K562 (cell line): ENCODE measurements around the gene ARID3C. TPM values are rescaled to one million over a fixed set of nuclear protein-coding genes. Genes with fewer than 3 reads are reported as not detected.
A peak's percentile ranks its signal among the peaks of the same experiment; 100 is the strongest.

Experiments used
- ATAC-seq: fragments of 200-7000 bp; cut with Tn5 transposase; 3 replicates; pipeline ENCODE4 v1.9.1; 2020; ENCODE audit warnings: moderate library complexity
- BruUV-seq: library from RNA; stranded (reverse); fragments of 400-500 nt; replicated peaks from 2 replicates; lab custom pipeline; 2021; lab: Mats Ljungman, UMichigan
- CTCF ChIA-PET: fragments of 300-600 bp; formaldehyde crosslinking; extraction: SDS; loops from one replicate; lab custom pipeline; 2021; ENCODE audit warnings: low intra/inter-chr PET ratio; lab: Yijun Ruan, JAX
- POLR2A ChIA-PET: fragments of 300-600, 350-650 bp; sonication (Branson Sonifier 250); formaldehyde crosslinking; extraction: SDS; loops from one replicate; lab custom pipeline; 2021; ENCODE audit warnings: antibody characterized with exemption, inconsistent platforms; lab: Yijun Ruan, JAX
- DNase-seq, 4 experiments: peaks; one replicate each; pipeline versions ENCODE4 v3.0.0 to v3.0.0-alpha.2; 2011 to 2018; ENCODE audit warnings: low spot score in 3 of 4, mixed read lengths in 3 of 4; ENCODE audit errors: extremely low read depth in 1 of 4
- FAIRE-seq: peaks from 2 replicates; lab custom pipeline; 2011; peaks lifted over from hg19 to GRCh38; lab: Jason Lieb, UNC
- H2AFZ ChIP-seq: 2 replicates; pipeline ENCODE4 v1.6.0; 2011; ENCODE audit warnings: low read depth, low read length, control low read depth, inconsistent platforms
- H3K27ac ChIP-seq: fragments of 200-600 bp; 3 replicates; pipeline ENCODE4 v1.8.0; 2011; ENCODE audit warnings: low read depth, mild to moderate bottlenecking, control low read depth, inconsistent platforms, low read length, moderate library complexity, mixed read lengths; ENCODE audit errors: extremely low read depth
- H3K27me3 ChIP-seq, 2 experiments: fragments of 300-600 bp in 1 of 2; 2 replicates in 1 of 2; 3 replicates in 1 of 2; pipeline versions ENCODE4 v1.6.0 to v1.8.0; 2011; ENCODE audit warnings: inconsistent platforms in 2 of 2, low read length in 2 of 2, mild to moderate bottlenecking in 1 of 2, mixed read lengths in 1 of 2, moderate library complexity in 1 of 2; ENCODE audit not compliant: control insufficient read depth in 2 of 2, insufficient read depth in 2 of 2
- H3K36me3 ChIP-seq: fragments of 300-600 bp; 3 replicates; pipeline ENCODE4 v1.8.0; 2011; ENCODE audit warnings: mild to moderate bottlenecking, low read length, inconsistent platforms; ENCODE audit not compliant: control insufficient read depth, insufficient read depth
- H3K4me1 ChIP-seq, 2 experiments: fragments of 200-600 bp in 1 of 2; replicated peaks in 1 of 2; 2 replicates in 1 of 2; 3 replicates in 1 of 2; pipeline versions ENCODE4 v1.5.1 to v1.8.0; 2011; ENCODE audit warnings: inconsistent platforms in 2 of 2, low read length in 2 of 2, mild to moderate bottlenecking in 1 of 2, mixed read lengths in 1 of 2, moderate library complexity in 1 of 2; ENCODE audit not compliant: control insufficient read depth in 2 of 2, insufficient read depth in 2 of 2
- H3K4me2 ChIP-seq: 2 replicates; pipeline ENCODE4 v1.6.1; 2011; ENCODE audit warnings: low read length, control low read depth, inconsistent platforms, mixed read lengths; ENCODE audit not compliant: insufficient read depth
- H3K4me3 ChIP-seq: fragments of 200-600 bp; sonication (generic), shearing (Covaris generic); 2 replicates; pipeline ENCODE4 v1.5.1; 2016; ENCODE audit warnings: control low read depth, inconsistent platforms
- H3K79me2 ChIP-seq: fragments of 200-600 bp; 3 replicates; pipeline ENCODE4 v1.8.0; 2011; ENCODE audit warnings: low read length, inconsistent platforms; ENCODE audit not compliant: control insufficient read depth, insufficient read depth
- H3K9ac ChIP-seq, 2 experiments: 2 replicates each; pipeline versions ENCODE4 v1.6.0 to v1.6.1; 2011; ENCODE audit warnings: low read depth in 2 of 2, low read length in 2 of 2, control low read depth in 1 of 2, inconsistent platforms in 1 of 2, mild to moderate bottlenecking in 1 of 2, mixed read lengths in 1 of 2; ENCODE audit not compliant: insufficient read depth in 1 of 2
- H3K9me1 ChIP-seq: one replicate; pipeline ENCODE4 v1.6.0; 2011; ENCODE audit warnings: inconsistent platforms, mild to moderate bottlenecking, low read length, moderate library complexity; ENCODE audit not compliant: control insufficient read depth, insufficient read depth
- H3K9me3 ChIP-seq: replicated peaks from 2 replicates; pipeline ENCODE4 v1.5.1; 2011; ENCODE audit warnings: low read depth, low read length, inconsistent platforms; ENCODE audit not compliant: control insufficient read depth, insufficient read depth
- H4K20me1 ChIP-seq: replicated peaks from 2 replicates; pipeline ENCODE4 v1.6.1; 2011; ENCODE audit warnings: low read length, inconsistent platforms, mixed read lengths; ENCODE audit not compliant: control insufficient read depth, insufficient read depth
- BCOR ChIP-seq: fragments of 450-650 bp; IDR thresholded peaks from 2 replicates; pipeline ENCODE4 v1.6.1; 2016
- KDM1A ChIP-seq, 2 experiments: fragments of 450-650 bp; IDR thresholded peaks; 2 replicates each; pipeline ENCODE4 v1.6.1; 2016; ENCODE audit warnings: mild to moderate bottlenecking in 2 of 2
- RBM14 ChIP-seq: fragments of 200-400 bp; formaldehyde crosslinking; IDR thresholded peaks from 2 replicates; pipeline ENCODE4 v1.6.1; 2018; ENCODE audit warnings: low read depth, mild to moderate bottlenecking, low read length, moderate library complexity, borderline replicate concordance; ENCODE audit not compliant: insufficient read depth
- WGBS: fragments of 100-300 bp; shearing (Covaris generic); methylation state at CpG from one replicate; pipeline ENCODE4 v1.1.6; 2016; ENCODE audit warnings: low coverage, mixed read lengths; ENCODE audit not compliant: insufficient coverage; ENCODE audit errors: missing lambda C conversion rate; 5-methylcytosine and 5-hydroxymethylcytosine counted together
- in situ Hi-C: fragments of 300-500 bp; cut with MboI; formaldehyde crosslinking; loops from 4 replicates; pipeline ENCODE4 v1.15.0; 2018; ENCODE audit warnings: inconsistent platforms, mixed read lengths
- intact Hi-C: fragments of 100-400 bp; cut with micrococcal nuclease; formaldehyde crosslinking; loops from 2 replicates; pipeline ENCODE4 v1.14.2; 2022
- polyA plus RNA-seq, 8 experiments: library from polyadenylated mRNA; depleted of rRNA in 4 of 8; stranded (reverse) in 5 of 8; unstranded in 3 of 8; fragments of >200 nt; fragmentation: Nextera tagmentation in 2 of 8; fragmentation: Illumina TruSeq in 1 of 8; extraction: Ambion mirVana in 2 of 8; extraction: Trizol in 1 of 8; gene quantifications; 2 replicates each; pipeline versions ENCODE4 v1.2.1 to v1.2.3, GENCODE V29; 2011 to 2014; ENCODE audit warnings: inconsistent platforms in 1 of 8, missing spikeins in 1 of 8
- total RNA-seq, 7 experiments: library from RNA; depleted of rRNA in 6 of 7; stranded (reverse); fragments of >200 nt in 6 of 7; fragmentation: Illumina TruSeq in 2 of 7; extraction: Trizol in 2 of 7; gene quantifications; 2 replicates each; pipeline versions ENCODE4 v1.2.1 to v1.2.3, GENCODE V29; 2011 to 2021; ENCODE audit warnings: low replicate concordance in 1 of 7
- TF ChIP-seq, protein P1 (sequence below), 2 experiments: fragments of 450-650 bp; IDR thresholded peaks; 2 replicates each; pipeline ENCODE4 v1.6.1; 2016

ARID3C gene
- total and polyA plus RNA-seq, 9 of the 15 experiments (the other 6 are each of a cell fraction or from before 2014, with no cell fraction given) = not detected

- Histone ChIP-seq H3K79me2 (no peaks in the 10 kb centered on the region), H3K4me3 (no peak overlapping the region), H3K4me1 (peaks cover 2 to 26% of the 10 kb centered on the region in 2 experiments; a peak in 3 of 5 replicates), H3K9ac (no peak overlapping the region), H3K4me2 (no peak overlapping the region), H3K27ac (no peak overlapping the region), H3K36me3 (no peaks in the 10 kb centered on the region), H2AFZ (no peak overlapping the region), H3K9me3 (no peaks in the 10 kb centered on the region), H3K27me3 (peaks cover 14 to 48% of the 10 kb centered on the region in 2 experiments; a peak in 4 of 5 replicates), H3K9me1 (no peaks in the 10 kb centered on the region), H4K20me1 (no peaks in the 10 kb centered on the region)
- intact Hi-C loops = no loop called here
- CTCF ChIA-PET = no interaction called here
- ATAC-seq (no peak), DNase-seq (no peak), FAIRE-seq (no peak)
- POLR2A ChIA-PET = interaction anchor here (0.6 kb wide), 1 partner anchor 23 kb away, joined by 3 read pairs; no protein-coding TSS in a partner anchor
- BruUV-seq = no TSS peak
- TF ChIP-seq, protein P1, sequence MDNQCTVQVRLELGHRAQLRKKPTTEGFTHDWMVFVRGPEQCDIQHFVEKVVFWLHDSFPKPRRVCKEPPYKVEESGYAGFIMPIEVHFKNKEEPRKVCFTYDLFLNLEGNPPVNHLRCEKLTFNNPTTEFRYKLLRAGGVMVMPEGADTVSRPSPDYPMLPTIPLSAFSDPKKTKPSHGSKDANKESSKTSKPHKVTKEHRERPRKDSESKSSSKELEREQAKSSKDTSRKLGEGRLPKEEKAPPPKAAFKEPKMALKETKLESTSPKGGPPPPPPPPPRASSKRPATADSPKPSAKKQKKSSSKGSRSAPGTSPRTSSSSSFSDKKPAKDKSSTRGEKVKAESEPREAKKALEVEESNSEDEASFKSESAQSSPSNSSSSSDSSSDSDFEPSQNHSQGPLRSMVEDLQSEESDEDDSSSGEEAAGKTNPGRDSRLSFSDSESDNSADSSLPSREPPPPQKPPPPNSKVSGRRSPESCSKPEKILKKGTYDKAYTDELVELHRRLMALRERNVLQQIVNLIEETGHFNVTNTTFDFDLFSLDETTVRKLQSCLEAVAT (IDR thresholded peaks at IDR 0.05) = no peak
- TF ChIP-seq KDM1A (IDR thresholded peaks at IDR 0.05) = 0 out of 4 replicates have a peak, but pooled peaks of 1 of the 2 experiments have one; percentile 21
- TF ChIP-seq BCOR = 0 out of 2 replicates have a peak, but pooled peaks have one; percentile 26
- no peak for TF ChIP-seq RBM14
- in situ Hi-C loops = no loop called here
- WGBS = 0% methylated on average over 3 of the region's 3 CpGs
Measured at GRCh38 chr9:34625186-34625486, 3.7 kb downstream of the ARID3C start.
